HepG2 (cell line): ENCODE results near the gene FAM111B. TPM values are rescaled to one million over a fixed set of nuclear protein-coding genes. Genes with fewer than 3 reads are reported as not detected.

Source experiments
- ARID4A ChIP-seq: sonication (generic); formaldehyde crosslinking; IDR thresholded peaks from 2 replicates; pipeline ENCODE4 v1.5.0; 2020; ENCODE audit warnings: mild to moderate bottlenecking, missing genetic modification reagents, borderline replicate concordance
- ASH2L ChIP-seq: fragments of 300-600, 200-600 bp; sonication (generic); IDR thresholded peaks from 2 replicates; pipeline ENCODE4 v1.7.0; 2017; ENCODE audit warnings: low read depth, mild to moderate bottlenecking, moderate library complexity, mixed read lengths, low read length; ENCODE audit not compliant: insufficient read length
- BHLHE40 ChIP-seq: IDR thresholded peaks from 2 replicates; pipeline ENCODE4 v1.6.1; 2011; ENCODE audit warnings: low read length, improper control_type of control experiment
- CBFB ChIP-seq: sonication (generic); formaldehyde crosslinking; IDR thresholded peaks from 2 replicates; pipeline ENCODE4 v1.4.0; 2020; ENCODE audit warnings: missing genetic modification reagents
- CCDC6 ChIP-seq: sonication (generic); formaldehyde crosslinking; IDR thresholded peaks from 2 replicates; pipeline ENCODE4 v1.8.1; 2022; ENCODE audit warnings: mild to moderate bottlenecking, missing genetic modification reagents, moderate library complexity
- DMAP1 ChIP-seq: IDR thresholded peaks from 2 replicates; pipeline ENCODE4 v1.6.1; 2016
- DR1 ChIP-seq: sonication (generic); formaldehyde crosslinking; IDR thresholded peaks from 2 replicates; pipeline ENCODE4 v1.8.0; 2021; ENCODE audit warnings: mild to moderate bottlenecking, missing genetic modification reagents, inconsistent platforms
- HDAC2 ChIP-seq: sonication (generic); formaldehyde crosslinking; IDR thresholded peaks from 2 replicates; pipeline ENCODE4 v1.4.0; 2020; ENCODE audit warnings: missing genetic modification reagents
- HES4 ChIP-seq: sonication (generic); formaldehyde crosslinking; IDR thresholded peaks from 2 replicates; pipeline ENCODE4 v1.9.0; 2021; ENCODE audit warnings: mild to moderate bottlenecking, missing genetic modification reagents, borderline replicate concordance
- HNRNPLL ChIP-seq: fragments of 200-400 bp; formaldehyde crosslinking; IDR thresholded peaks from 2 replicates; pipeline ENCODE4 v1.6.1; 2017; ENCODE audit warnings: mild to moderate bottlenecking, low read depth, low read length; ENCODE audit not compliant: poor library complexity, severe bottlenecking
- KLF13 ChIP-seq: sonication (generic); formaldehyde crosslinking; IDR thresholded peaks from 2 replicates; pipeline ENCODE4 v1.4.0; 2020; ENCODE audit warnings: mild to moderate bottlenecking, missing genetic modification reagents
- MED13 ChIP-seq: sonication (generic); formaldehyde crosslinking; IDR thresholded peaks from 2 replicates; pipeline ENCODE4 v1.5.0; 2020; ENCODE audit warnings: missing genetic modification reagents
- RFX1 ChIP-seq: fragments of 450-650 bp; IDR thresholded peaks from 2 replicates; pipeline ENCODE4 v1.6.1; 2017
- TFAP4 ChIP-seq: sonication (generic); IDR thresholded peaks from 2 replicates; pipeline ENCODE4 v1.6.1; 2016; ENCODE audit warnings: low read depth, borderline replicate concordance
- YY1 ChIP-seq: IDR thresholded peaks from 2 replicates; pipeline ENCODE4 v1.6.1; 2011; ENCODE audit warnings: low read length, low read depth, moderate library complexity, mild to moderate bottlenecking; ENCODE audit not compliant: insufficient read depth, insufficient replicate concordance
- ZHX1 ChIP-seq: sonication (generic); formaldehyde crosslinking; IDR thresholded peaks from 2 replicates; pipeline ENCODE4 v1.8.1; 2022; ENCODE audit warnings: low read depth, mild to moderate bottlenecking, missing genetic modification reagents
- ZKSCAN5 ChIP-seq: sonication (generic); formaldehyde crosslinking; IDR thresholded peaks from 2 replicates; pipeline ENCODE4 v1.5.1; 2020; ENCODE audit warnings: mild to moderate bottlenecking, missing genetic modification reagents
- ZNF546 ChIP-seq: sonication (generic); formaldehyde crosslinking; conservative IDR thresholded peaks from 2 replicates; pipeline ENCODE4 v1.8.1; 2023; ENCODE audit warnings: mild to moderate bottlenecking, missing genetic modification reagents
- ZNF782 ChIP-seq: sonication (generic); formaldehyde crosslinking; IDR thresholded peaks from 2 replicates; pipeline ENCODE4 v1.4.0; 2020; ENCODE audit warnings: missing genetic modification reagents, mild to moderate bottlenecking, borderline replicate concordance
- polyA plus RNA-seq, 8 experiments: library from polyadenylated mRNA; depleted of rRNA in 3 of 8; stranded (reverse) in 7 of 8; unstranded in 1 of 8; fragments of >200 nt; fragmentation: Illumina TruSeq in 4 of 8; extraction: Trizol in 4 of 8; gene quantifications; 2 replicates each; pipeline versions ENCODE4 v1.2.1 to v1.2.3, GENCODE V29; 2011 to 2016; ENCODE audit warnings: low read depth in 4 of 8, missing spikeins in 1 of 8, mixed read lengths in 1 of 8; ENCODE audit not compliant: insufficient read depth in 1 of 8
- total RNA-seq, 5 experiments: library from RNA; depleted of rRNA; stranded (reverse); fragments of >200 nt; fragmentation: Illumina TruSeq; extraction: Trizol; gene quantifications; 2 replicates each; pipeline ENCODE4 v1.2.3, GENCODE V29; 2016; ENCODE audit warnings: low read depth in 1 of 5
- TF ChIP-seq, protein P1 (sequence below): sonication (generic); formaldehyde crosslinking; IDR thresholded peaks from 2 replicates; pipeline ENCODE4 v1.4.0; 2020; ENCODE audit warnings: missing genetic modification reagents, low read depth, mild to moderate bottlenecking, borderline replicate concordance

FAM111B gene
- total and polyA plus RNA-seq, 2 of the 13 experiments (the other 11 are each of a cell fraction or from before 2014, with no cell fraction given) = 1.6 to 28.2 TPM

- TF ChIP-seq ARID4A (CRISPR knock-in tag) (peak; percentile 58; the same call in 1 of the 2 replicates), HDAC2 (CRISPR knock-in tag) (no peak), ASH2L (peak; percentile 72), MED13 (CRISPR knock-in tag) (peak; percentile 67; the same call in 1 of the 2 replicates), HES4 (CRISPR knock-in tag) (peak; percentile 55; the same call in 1 of the 2 replicates), ZHX1 (CRISPR knock-in tag) (0 out of 2 replicates have a peak, but pooled peaks have one; percentile 46), BHLHE40 (0 out of 2 replicates have a peak, but pooled peaks have one; percentile 5), CBFB (CRISPR knock-in tag) (0 out of 2 replicates have a peak, but pooled peaks have one; percentile 9), DMAP1 (peak; percentile 49; the same call in 1 of the 2 replicates), TFAP4 (no peak), CCDC6 (CRISPR knock-in tag) (0 out of 2 replicates have a peak, but pooled peaks have one; percentile 53), KLF13 (CRISPR knock-in tag) (no peak), ZNF546 (CRISPR knock-in tag) (no peak), RFX1 (no peak), ZKSCAN5 (no peak), YY1 (peak; percentile 28), HNRNPLL (peak; percentile 34), ZNF782 (CRISPR knock-in tag) (peak; percentile 82; the same call in 1 of the 2 replicates), DR1 (0 out of 2 replicates have a peak, but pooled peaks have one; percentile 13)
- TF ChIP-seq, protein P1, sequence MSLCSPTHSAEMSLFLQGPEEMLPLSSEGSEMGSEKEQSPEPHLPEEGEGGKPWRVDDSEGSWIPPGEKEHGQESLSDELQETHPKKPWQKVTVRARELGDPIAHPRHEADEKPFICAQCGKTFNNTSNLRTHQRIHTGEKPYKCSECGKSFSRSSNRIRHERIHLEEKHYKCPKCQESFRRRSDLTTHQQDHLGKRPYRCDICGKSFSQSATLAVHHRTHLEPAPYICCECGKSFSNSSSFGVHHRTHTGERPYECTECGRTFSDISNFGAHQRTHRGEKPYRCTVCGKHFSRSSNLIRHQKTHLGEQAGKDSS (CRISPR knock-in tag) = 0 out of 2 replicates have a peak, but pooled peaks have one; percentile 50
Measured at GRCh38 chr11:59171508-59172322, 64.7 kb downstream of the FAM111B start, which contains the start of gene DTX4 (continued).
